Astrocyte of the spinal cord (primary cell): ENCODE data around the gene MRPL57.
"Not testable (repeated sequence)": the region's sequence is repeated elsewhere in the genome, so short reads cannot be mapped to it uniquely, and the experiment has no call there.

Experiments used
- DNase-seq: peaks from one replicate; pipeline ENCODE4 v3.0.0; 2011; ENCODE audit warnings: low read depth, low spot score
- H3K4me3 ChIP-seq: 2 replicates; pipeline ENCODE4 v1.5.1; 2011; ENCODE audit warnings: low read depth, mild to moderate bottlenecking, low read length, moderate library complexity
- CTCF ChIP-seq: IDR thresholded peaks from 2 replicates; pipeline ENCODE4 v1.5.1; 2012; ENCODE audit warnings: low read depth, mild to moderate bottlenecking, low read length, inconsistent platforms
- in situ Hi-C: cut with HindIII; loops from 2 replicates; pipeline ENCODE4 v1.10.0; 2017; ENCODE audit warnings: low sequenced_read_pairs

MRPL57 gene

GRCh38 chr13:21181671-21182070 lies 5.2 kb downstream of the MRPL57 start:
- TF ChIP-seq CTCF: no peak
- DNase-seq: no peak
- in situ Hi-C loops: no loop called here
- H3K4me3 ChIP-seq: no peak overlapping the region

DNA sequence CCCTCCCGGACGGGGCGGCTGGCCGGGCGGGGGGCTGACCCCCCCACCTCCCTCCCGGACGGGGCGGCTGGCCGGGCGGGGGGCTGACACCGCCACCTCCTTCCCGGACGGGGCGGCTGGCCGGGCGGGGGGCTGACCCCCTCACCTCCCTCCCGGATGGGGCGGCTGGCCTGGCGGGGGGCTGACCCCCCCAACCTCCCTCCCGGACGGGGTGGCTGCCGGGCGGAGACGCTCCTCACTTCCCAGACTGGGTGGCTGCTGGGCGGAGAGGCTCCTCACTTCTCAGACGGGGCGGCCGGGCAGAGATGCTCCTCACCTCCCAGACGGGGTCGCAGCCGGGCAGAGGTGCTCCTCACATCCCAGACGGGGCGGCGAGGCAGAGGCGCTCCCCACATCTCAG lies 10.0 kb downstream of the MRPL57 start:
- in situ Hi-C loops, DNase-seq, H3K4me3 ChIP-seq: not testable (repeated sequence)

DNA sequence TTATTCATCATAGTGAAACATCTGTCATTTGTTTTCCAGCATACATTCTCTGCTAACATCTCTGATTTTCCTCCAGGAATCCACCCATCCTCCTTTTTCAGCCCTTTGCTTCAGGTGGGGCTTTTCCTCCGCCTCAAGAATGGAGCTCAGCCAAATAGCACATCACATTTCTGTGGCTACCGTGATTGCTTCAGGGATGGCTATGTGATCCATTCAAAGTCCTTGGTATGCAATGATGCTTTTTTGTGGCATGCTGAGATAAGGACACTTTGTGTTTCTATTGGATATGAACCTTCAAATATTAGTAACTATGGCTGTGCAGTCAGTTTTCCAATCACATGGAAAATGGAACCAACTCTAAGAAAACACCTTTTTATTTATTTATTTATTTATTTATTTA lies 18.3 kb downstream of the MRPL57 start:
- in situ Hi-C loops, DNase-seq, H3K4me3 ChIP-seq: not testable (repeated sequence)

DNA sequence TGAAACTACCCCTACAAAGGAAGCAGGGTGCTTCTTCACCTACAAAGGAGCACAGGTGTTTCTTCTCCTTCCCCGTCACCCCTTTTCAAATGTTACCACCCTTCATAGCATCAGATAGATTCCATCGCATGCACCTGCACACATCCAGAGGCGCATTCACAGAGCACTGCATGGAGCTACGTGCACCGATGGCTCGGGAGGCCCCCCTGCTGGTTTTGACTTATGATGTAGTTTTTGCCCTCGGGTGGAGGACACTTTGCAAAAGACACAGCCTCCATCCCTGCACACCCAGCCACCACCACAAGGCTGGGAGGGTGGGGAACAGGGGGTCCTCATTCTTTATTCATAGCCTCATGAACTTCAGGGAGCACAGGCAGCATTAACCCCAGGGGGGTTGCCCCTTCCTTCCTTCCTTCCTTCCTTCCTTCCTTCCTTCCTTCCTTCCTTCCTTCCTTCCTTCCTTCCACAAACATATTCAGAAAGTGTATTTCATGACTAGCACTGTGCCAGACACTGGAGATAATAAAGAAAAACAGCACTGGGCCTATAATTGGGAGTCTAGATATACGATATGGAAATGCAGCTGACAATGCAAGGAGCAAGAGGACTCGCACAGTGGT lies 21.3 kb downstream of the MRPL57 start:
- in situ Hi-C loops, DNase-seq, H3K4me3 ChIP-seq: not testable (repeated sequence)

- H3K4me3 ChIP-seq, DNase-seq, in situ Hi-C loops: not testable (repeated sequence)
Measured at GRCh38 chr13:21198391-21198790, 21.9 kb downstream of the MRPL57 start.

DNA sequence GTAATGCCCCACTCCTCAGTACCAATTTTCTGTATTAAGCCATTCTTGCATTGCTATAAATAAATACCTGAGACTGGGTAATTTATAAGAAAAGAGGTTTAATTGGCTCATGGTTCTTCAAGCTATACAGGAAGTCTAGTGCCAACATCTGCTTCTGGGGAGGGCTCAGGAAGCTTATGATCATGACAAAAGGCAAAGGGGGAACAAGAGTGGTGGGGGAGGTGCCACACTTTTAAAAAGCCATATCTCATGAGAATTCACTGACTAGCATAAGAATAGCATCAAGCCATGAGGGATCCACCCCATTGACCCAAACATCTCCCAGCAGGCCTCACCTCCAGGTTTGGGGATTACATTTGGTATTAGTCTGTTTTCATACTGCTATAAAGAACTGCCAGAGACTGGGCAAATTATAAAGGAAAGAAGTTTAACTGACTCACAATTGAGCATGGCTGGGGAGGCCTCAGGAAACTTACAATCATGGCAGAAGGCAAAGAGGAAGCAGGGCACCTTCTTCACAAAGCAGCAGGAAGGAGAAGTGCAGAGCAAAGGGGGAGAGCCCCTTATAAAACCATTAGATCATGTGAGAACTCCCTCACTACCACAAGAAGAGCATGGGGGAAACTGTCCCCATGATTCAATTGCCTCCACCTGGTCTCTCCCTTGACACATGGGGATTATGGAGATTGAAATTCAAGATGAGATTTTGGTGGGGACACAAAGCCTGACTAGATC lies 25.2 kb downstream of the MRPL57 start:
- H3K4me3 ChIP-seq, DNase-seq, in situ Hi-C loops: not testable (repeated sequence)

GRCh38 chr13:21202767-21203531 lies 26.5 kb downstream of the MRPL57 start:
- TF ChIP-seq CTCF: no peak
- in situ Hi-C loops: no loop called here
- no peak for DNase-seq
- H3K4me3 ChIP-seq: no peak overlapping the region

DNA sequence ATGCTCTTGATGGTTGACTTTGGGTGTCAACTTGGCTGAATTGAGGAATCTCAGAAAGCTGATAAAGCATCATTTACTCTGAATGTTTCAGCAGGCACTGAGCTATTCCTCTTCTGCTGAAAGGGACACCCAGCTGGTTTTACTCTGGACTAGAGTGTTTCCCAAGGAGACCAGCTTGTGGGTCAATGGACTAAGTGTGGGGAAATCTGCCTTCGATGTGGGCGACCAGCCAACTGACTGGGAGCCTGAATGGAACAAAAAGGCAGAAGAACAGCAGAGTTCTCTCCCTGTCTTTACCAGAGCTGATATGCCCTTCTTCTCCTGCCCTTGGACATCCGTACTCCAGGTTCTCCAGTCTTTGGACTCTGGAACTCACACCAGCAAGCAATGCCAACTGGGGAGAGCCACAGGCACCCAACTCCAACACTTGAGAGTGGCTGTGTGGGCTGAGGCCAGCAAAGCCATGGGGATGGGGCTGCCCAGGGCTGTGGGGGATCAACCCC lies 32.2 kb downstream of the MRPL57 start:
- in situ Hi-C loops: no loop called here
- no peak overlapping the region for H3K4me3 ChIP-seq
- no peak for DNase-seq
- TF ChIP-seq CTCF: no peak

DNA sequence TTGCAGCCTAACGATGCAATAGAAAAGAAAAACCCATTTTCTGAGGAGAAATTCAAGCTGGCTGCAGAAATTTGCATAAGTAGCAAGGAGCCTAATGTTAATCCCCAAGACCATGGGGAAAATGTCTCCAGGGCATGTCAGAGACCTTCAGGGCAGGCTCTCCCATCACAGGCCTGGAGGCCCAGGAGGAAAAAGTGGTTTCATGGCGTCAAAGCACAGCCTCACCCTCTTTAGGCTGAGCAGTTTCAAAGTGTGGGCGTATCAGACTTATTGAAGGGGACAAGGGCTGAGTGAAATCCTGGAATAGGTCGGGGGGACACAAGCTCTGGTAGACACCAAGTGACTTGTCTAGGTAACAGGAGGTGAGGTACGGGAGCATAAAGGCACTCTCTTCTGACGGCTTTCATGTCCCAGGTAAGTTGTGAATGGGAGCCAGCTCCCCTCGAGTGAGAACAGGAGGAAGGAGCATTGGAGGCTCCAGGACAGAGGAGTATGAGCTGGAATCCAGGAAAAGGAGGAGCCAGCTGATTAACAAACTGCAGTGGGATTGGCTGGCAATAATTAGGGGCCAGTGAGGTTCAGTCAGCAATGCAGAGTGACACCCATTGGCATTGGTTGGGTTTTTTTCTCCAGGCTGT lies 35.8 kb downstream of the MRPL57 start:
- DNase-seq: no peak
- in situ Hi-C loops: no loop called here
- no peak overlapping the region for H3K4me3 ChIP-seq
- TF ChIP-seq CTCF: no peak

DNA sequence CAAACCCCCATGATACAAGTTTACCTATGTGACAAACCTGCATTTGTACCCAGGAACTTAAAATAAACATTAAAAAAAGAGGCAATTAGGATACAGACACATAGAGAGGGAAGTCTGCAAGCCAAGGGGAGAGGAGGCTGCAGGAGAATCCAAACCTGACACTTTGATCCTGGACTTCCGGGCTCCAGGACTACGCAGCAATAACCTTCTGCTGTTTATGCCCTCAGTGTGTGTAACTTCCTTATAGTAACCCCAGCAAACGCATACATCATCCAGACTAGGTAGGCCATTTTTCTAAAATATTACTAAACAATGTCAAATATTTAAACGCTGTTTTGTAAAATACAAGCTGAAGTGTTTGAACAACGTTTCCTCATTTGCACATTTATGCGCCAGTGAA lies 39.0 kb downstream of the MRPL57 start:
- H3K4me3 ChIP-seq, in situ Hi-C loops, DNase-seq: not testable (repeated sequence)
